NOMO-1 (cell line): Measurements from ENCODE around the gene ZNF532.
A peak's percentile ranks its signal among the peaks of the same experiment; 100 is the strongest.

Experiments
- DNase-seq, 2 experiments: peaks; one replicate each; lab custom pipeline; 2025; ENCODE audit not compliant: unreplicated experiment in 2 of 2; lab: John Stamatoyannopoulos, UW

Gene ZNF532

GRCh38 chr18:59029663-59030429, 165.2 kb downstream of the ZNF532 start:
- no peak for DNase-seq

GRCh38 chr18:59032308-59032707, 167.6 kb downstream of the ZNF532 start:
- DNase-seq, result no peak

DNA sequence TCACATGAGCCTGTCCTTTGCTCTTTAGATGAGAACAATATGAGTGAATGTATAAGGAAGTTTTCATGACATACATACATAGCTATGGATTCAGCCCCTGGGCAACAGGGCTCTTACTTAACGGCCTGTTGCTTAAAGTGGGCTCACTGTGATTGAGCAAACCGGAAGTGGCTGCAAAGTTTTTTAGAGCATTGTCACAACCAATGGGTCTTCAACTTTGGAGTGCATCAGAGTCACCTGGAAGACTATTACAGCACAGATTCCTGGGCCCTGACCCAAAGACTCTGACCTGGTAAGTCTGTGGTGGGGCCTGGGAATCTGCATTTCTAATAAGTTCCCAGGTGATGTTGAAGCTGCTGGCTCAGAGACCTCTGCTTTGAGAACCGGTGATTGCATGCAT, 168.7 kb downstream of the ZNF532 start:
- DNase-seq, result peak; percentile 71 to 78

DNA sequence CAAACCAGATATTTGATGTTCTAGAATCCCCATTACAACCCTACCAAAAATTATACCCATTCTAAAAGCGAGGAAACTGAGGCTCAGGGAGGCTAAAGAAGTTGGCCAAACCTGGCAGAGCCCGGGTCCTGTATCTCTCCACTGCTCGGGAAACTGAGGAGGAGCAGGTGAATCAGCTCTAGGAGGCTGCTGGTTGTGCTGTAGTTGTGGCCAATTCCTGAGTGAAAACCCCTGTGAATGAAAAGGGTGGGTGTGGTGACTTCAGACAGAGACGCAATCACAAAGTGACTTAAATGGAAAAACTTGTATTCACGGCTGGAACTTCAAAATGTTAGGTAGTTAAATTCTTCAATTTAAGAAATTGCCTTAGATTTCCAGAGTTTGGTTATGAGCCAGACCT, 169.3 kb downstream of the ZNF532 start:
- no peak for DNase-seq

DNA sequence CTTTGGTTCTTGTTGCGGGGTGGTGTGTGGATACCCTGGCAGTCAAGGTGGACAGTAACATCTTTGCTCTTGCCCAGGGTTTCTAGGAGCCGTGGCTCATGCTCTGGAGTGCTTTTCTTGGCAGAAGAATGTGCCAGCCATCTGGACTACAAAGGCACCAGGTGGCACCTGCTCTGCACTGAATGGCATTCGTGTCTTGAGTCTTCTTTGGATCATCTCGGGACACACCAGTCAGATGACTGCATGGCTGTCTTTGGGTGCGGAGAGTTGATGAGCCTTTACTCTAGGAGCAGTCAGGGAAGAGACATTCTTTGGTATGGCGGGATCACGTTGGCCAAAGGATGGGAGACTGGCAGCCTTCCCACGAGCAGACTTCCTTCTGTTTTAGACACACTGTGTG, 170.9 kb downstream of the ZNF532 start:
- DNase-seq, result no peak
